Superior temporal gyrus (tissue), 1 donor: ENCODE data around the gene FBXO41.
"Not testable (repeated sequence)": the region's sequence is repeated elsewhere in the genome, so short reads cannot be mapped to it uniquely, and the experiment has no call there.

Experiments used
- DNase-seq: peaks from one replicate; pipeline ENCODE4 v3.0.0-alpha.2; 2016; ENCODE audit errors: extremely low spot score

Gene FBXO41

DNA sequence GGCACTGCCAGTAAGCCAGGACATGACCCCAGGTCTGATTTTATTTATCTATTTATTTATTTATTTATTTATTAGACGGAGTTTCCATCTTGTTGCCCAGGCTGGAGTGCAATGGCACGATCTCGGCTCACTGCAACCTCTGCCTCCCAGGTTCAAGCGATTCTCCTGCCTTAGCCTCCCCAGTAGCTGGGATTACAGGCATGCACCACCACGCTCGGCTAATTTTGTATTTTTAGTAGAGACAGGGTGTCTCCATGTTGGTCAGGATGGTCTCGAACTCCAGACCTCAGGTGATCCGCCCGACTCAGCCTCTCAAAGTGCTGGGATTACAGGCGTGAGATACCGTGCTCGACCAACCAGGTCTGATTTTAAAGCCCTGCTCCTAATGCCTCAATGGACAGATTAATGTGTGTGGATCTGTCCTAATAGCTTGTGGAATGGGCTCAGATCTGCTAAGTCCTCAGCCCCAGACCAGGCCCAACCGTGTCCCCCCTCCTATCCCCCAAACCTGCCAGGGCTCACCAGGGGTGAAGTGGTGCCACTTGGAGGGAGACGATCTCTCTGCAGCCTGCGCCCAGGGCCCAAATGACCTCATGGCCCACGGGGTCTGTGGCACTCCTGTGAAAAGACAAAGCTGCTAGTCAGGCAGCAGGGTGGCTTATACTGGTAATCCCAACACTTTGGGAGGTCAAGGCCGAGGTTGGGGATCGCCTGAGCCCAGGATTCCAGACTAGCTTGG is 21.4 kb downstream of the FBXO41 start:
- DNase-seq, result not testable (repeated sequence)

DNA sequence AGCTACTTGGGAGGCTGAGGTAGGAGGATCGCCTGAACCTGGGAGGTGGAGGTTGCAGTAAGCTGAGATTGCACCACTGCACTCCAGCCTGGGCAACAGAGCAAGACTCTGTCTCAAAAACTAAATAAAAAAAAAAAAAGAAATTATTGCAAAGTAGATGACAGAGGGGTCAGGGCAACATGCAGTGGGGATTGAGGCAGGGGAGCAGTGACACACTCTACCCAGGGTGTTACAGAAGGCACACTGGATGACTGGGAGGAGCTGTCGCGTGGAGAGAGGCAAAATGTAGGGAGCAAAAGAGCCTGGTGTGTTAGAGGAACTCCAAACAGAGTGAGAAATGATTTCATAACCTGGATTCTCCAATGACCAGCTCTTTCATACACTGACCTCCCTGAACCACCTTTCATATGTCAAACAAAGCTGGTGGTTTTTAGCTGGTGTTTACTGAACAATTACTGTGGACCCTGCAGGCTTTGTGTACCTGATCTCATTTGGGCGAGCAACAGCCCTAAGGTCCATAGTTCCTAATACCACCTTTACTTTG is 22.1 kb downstream of the FBXO41 start:
- DNase-seq, result no peak

DNA sequence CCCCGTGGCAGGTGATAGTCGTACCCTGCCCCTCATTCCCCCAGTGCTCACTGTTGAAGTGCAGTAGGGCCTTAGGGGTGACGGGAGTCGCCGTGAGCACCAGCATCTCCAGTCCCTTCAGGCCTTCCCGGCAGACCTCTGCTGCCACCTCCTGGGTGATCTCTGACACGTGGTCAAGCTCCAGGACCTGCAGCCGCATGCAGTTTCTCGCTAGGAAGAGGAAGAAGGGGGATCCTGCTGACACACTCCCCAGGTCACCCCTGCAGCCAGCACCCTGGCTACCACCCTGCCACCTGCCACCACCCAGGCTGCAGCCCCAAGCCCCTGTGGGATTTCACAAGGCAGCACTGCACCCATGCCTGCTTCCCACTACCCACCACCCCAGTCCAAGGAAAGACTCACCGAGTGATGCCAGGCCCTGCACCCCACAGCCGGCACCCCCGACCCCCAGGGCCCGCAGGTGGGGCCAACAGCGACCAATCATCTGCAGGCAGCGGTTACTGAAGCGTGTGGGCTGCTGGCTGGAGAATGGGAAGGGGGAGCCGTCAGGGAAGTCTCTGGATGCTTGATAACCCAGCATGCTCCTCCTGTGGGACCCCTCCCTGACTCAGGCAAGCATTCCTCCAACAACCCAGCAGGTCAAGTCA is 23.8 kb downstream of the FBXO41 start:
- DNase-seq, result no peak

DNA sequence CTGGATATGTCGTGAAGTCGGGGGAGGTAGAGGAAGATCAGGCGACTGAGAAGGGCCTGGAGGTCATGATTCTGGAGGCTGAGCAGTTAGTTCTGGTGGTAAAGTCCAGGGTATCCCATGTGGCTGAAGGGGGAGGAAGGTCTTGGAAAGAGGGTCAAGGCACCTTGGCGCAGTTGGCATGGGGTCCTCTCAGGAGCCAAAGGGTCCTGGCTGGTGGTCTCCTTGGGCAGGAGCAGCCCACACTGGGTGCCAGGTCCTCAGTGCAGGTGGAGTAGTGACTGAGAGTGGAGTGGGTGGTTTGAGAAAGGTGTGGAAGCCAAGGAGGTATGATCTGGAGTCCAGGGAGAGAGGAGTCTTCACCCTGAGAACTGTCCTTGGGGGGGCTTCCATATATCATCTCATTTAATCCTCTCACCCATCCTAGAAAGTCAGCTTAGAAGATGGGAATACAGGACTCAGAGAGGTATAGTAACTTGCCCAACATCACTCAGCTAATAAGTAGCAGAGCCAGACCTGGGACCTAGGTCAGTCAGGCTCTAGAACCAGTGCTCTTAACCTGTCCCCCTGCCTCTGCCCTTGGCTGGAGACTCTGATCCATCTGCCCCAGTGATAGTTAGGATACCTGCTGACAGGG is 24.5 kb downstream of the FBXO41 start:
- DNase-seq, result no peak

DNA sequence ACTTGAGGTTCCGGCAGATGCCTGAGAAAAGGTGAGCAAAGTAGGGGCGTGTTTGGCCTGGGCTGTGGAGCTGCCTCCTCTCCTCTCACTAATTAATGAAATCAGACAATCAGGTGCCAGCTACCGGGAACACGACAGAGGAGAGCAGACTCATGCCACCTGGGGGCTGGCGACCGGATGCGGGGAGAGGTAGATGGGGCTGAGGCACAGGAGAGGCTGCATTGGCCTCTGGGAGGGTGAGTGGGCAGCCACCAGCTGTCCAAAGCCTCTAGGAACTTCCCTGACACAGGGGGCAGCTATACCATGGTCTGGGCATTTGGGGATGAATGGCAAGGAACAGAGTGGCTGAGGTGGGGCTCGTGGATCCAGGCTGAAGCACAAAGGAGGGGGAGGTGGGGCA is 25.0 kb downstream of the FBXO41 start:
- DNase-seq, result no peak

DNA sequence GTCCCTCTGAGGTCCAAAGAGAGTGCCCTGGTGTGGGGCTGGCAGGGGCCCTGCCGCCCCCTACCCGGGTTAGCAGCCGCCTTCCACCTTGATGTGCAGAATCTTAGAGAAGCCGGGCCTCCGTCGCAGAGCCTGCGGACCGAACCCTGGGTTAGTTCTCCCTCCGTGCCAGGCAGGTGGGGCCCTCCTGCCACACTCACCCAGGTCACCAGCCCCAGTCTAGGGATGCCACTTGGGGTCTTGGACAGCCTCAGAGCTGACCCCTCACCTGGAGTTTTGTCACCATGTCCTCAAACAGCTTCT is 25.4 kb downstream of the FBXO41 start:
- no peak for DNase-seq

DNA sequence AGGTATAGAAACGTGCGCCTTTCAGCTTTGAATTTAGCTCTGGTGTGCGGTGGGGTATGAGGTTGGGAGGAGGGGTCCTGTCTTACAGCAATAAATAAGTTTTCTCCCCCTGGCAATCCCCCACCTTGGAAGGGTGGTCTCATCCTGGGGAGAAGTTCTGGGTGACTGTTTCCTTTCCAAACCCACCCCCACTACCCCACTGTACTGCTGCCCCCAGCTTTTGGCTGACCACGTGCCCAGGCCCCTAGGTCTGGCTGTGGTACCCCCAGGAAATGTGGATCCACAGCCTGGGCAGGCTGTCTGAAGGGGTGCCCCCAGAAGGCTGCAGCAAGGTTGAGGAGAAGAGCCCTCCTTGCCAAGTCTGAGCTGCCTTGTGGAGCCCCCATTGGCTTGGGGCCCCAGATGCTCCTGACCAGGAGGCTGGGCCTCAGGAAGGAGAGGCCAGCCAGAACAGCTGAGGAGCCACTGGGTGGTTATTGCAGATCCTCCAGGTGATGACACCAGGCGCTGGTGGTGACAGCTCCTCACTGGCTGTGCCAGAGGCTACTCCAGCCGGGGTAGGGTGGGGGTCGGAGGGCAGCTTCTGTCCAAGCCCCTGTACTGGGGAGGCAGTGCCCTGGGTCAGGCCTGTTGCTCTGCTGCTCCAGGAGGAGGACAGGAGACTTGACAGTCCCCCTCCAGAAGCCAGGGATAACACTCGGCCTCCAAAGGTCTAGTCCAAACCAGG is 25.9 kb downstream of the FBXO41 start:
- DNase-seq, result no peak

DNA sequence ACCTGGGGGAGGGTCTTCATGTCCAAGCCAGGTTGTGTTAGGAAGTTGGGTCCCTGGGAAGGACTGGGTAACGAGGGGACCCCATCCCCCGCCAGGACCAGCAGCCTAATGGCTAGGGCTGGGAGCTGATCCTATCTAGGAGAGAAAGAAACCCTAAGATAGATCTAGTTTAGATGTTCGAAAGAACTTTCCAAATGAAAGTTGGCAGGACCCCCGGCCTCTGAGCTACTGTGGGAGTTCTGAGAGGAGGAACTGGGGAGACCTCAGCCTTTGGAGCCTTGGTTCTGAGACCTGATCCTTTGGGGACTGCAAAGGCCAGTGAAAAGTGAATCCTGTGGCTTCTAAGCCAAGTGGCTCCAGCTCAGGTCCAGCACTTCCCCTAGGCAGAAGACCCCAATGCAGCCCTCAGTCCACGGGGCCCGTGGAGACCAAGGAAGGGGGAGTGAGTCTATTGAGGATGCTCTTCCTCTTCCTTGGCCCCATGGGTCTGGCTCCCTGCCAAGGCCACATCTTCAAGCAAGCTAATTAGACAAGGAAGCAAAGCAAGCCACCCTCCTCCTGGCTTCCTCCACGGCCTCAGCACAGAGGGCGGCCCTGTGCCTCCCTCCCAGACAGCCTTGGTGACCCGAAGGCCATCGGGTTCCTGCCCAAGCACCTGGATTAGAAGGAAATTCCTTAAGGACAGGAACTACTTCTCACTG is 26.7 kb downstream of the FBXO41 start:
- DNase-seq, result no peak

DNA sequence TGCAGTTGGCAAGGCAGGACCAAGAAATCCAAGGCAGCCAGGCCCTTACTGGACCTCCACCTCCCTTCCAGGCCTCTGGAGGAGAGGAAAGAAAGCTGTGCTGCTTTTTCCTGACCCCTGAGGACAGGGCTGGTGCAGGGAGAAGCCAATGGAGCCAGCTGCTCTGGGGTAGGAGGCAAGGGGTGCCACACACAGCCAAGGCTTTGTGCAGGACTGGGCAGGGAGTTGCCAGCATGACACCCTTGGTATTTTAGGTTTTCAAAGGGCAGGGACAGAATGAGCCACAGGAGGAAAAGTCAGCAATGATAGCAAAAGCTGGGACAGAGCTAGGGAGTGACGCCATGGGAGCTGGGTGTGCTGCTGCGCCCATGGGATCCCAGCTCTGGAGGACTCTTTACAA is 27.3 kb downstream of the FBXO41 start:
- DNase-seq, result no peak

DNA sequence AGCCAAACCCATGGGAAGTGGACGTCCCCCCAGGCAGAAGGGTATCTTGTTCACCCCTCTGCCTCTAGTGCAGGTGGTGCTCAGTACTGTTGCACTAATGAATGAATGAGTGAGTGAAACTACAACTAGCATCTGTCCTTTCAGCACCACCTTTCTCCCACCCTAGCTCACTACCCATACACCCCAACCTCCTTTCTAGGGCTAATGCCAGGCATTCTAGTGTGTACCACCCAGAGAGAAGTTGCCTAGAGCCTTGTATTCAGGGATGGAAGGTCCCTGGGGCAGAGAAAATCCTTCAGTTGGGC is 27.7 kb downstream of the FBXO41 start:
- no peak for DNase-seq

DNA sequence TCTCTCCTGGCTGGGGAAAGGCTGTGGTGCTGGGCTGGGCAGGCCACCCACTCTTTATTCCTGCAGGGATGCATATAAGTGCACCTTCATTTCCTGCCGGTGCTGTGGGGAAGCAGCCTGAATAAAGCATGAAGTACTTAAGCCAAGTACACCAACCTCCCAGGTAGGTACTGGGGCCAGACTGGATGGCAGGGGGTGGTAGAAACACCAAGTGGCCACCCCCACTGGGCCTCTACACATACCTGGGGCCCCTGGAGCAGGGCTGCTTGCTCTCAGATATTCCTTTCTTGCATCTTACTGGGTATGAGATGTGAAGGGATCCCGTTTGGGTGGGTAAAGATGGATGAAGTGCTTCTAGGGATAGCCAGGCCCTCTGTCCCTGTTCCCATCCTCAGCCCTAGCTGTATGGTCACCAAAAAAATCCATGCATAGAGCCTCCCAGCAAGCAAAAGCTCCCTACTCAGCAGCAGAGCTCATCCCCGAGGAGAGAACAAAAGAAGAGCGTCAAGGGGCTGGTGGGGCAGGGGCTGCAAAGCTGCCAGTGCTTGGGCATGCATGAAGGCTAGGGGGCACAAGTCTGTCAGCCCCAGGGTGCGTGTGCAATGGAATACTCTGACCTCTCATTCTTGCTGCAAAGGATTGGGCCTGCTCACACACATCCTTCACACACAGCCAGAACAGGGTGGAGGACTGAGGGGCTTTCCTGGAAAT is 28.2 kb downstream of the FBXO41 start:
- no peak for DNase-seq

DNA sequence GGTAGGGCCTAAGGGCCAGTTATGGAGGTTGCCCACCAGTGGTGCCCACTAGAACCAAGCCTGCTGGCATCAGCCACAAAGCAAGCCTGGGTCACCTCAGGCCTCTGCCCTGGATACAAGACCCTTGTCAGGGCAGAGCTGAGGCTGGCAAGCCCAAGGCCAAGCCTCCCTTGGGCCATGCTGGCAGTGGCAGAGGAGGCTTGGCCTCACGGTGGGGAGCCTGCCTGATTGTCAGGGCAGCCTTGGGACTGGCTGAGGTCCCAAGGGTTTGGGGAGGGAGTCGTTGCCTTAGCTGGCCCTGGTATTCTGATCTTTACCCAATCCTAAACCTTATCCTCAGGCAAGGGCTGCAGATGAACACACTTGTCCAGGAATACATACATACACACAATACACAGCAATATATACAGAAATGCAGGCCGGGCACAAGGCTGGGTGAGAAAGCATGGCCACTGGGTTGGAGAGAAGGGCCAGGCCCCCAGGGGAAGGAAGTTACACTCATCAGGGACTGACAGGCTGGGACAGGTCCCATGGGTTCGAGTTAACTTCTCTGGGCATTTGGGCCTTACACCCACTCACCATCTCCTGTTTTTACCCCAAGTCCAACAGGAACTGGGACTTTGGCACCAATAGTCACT is 29.2 kb downstream of the FBXO41 start:
- no peak for DNase-seq

DNA sequence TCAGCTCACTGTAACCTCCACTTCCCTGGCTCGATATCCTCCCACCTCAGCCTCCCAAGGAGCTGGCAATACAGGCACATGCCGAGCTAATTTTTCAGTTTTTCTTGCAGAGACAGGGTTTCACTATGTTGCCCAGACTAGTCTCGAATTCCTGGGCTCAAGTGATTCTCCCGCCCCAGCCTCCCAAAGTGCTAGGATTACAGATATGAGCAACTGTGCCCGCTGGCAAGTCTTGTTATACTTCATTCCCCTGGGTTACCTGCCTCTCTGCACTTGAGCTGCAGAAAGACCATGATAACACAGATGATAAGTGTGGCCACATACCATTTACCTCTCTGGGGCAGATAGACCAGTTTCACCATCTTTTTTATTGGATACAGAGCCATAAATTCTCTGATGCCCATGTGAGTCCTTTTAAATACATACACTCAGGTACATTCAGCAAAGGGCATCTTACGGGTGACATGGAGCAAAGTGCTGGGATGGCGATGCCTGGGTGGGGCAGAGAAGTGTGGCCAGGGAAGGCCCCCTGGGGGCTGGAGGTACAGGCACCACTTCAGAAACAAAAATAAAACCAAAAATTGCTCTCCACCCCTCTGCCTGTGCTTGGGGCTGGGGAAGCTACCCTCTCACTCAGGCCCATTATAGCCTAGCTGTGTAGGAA is 29.8 kb downstream of the FBXO41 start:
- DNase-seq, result no peak

DNA sequence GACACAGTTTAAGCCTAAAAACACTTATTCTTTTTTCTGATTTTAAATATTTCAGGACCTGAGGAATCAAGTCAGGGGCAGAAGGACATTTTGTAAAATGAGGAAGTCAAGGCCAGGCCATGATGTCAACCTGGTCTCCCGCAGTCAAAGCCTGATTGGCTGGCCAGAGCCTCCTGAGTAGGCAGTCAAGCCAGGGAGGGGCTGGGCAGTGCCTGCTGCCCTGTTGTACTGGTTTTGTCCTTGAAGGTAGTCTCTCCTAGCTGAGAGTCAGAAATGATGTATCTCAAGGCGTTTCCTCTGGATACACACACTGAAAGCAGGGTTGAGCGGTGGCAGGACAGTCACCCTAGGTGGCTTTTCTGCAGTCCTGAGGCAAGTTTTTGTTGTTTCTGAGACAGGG is 30.4 kb downstream of the FBXO41 start:
- DNase-seq, result no peak

DNA sequence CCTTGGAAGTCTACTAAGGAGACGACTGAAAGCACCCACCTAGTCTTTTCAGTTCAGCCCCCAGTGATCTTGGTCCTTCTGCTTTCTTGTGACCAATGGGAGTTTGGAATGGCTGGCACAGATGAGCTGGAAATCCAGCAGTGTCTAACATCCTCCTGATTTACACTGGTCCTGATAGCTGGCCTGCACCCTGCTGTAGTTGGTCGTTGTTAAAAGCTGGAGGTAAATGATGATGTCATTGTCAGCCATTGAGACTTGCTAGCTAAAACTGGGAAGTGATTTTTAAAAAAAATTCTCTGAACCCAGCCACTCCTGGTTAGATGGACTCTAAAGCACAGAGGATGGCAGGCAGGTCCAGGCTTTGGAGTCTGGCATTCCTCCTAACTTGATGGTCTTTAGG is 30.9 kb downstream of the FBXO41 start:
- no peak for DNase-seq

DNA sequence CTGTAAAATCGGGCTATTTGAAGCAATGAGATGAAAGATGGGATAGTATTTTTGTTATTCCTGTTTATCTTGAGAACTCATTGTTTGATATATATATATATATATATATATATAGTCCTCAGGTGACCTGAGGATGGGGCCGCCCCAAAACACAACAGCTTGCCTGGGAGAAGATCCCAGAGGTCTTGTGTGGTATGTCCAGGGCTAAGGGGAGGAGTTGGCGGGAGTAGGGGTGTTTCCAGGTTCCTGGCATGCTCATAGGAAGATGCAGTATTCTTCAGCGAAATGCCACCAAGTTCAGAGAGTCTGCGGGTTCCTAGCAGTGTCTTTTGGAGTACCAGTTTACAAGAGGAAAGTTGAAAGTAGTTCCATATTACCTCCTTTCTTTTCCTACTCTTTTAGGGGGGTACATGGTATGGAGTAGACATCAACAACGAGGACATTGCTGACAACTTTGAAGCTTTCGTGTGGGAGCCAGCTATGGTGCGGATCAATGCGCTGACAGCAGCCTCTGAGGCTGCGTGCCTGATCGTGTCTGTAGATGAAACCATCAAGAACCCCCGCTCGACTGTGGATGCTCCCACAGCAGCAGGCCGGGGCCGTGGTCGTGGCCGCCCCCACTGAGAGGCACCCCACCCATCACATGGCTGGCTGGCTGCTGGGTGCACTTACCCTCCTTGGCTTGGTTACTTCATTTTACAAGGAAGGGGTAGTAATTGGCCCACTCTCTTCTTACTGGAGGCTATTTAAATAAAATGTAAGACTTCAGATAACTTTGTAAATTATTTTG is 31.8 kb downstream of the FBXO41 start:
- no peak for DNase-seq

DNA sequence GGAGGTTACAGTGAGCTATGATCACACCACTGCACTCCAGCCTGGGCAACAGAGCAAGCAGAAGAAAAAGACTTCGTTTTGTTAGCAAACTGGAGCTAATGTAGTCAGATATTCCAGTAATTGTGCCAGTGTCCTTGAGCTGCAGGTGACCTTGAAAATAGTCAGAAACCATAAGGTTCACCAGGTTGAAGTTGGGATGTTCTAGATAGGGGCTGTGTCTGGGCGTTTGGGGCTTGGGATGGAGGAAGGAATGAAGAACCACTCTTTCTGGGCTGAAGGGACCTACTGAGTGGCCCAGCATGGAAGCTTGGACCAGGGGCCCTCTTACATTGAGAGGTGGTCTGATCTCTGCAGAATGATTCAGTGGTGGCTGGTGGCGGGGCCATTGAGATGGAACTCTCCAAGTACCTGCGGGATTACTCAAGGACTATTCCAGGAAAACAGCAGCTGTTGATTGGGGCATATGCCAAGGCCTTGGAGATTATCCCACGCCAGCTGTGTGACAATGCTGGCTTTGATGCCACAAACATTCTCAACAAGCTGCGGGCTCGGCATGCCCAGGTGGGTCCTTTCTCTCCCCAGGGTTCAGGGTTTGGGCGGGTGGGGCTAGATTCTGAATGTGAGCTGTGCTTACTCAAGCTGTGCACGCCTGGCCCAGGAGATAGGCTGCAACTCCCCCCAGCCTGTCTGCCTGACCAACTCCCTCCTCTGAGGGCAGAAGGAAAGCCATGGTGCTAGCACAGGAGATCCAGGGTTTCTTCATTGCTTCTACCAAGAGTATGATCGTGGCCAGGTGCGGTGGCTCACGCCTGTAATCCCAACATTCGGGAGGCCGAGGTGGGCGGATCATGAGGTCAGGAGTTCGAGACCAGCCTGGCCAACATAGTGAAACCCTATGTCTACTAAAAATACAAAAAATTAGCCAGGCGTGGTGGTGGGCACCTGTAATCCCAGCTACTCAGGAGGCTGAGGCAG is 33.1 kb downstream of the FBXO41 start:
- DNase-seq, result no peak

DNA sequence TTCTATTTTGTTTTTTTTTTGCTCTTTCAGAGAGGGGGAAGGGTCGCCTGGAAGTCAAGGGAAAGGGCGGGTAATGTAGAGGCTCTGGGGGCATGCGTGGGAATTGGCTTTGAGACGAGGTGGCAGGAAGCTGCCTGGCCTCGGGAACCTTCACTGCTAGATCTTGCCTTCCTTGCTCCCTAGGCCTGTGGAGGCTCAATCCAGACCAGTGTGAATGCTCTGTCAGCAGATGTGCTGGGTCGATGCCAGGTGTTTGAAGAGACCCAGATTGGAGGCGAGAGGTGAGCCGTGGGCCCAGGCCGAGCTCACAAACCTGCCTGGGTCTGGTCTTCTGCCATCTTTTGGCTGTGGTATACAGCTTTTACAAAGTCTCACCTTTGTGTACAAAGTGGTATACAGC is 34.6 kb downstream of the FBXO41 start:
- DNase-seq, result no peak
